Glomerular endothelial cell (primary cell): ENCODE results near the gene NANP. TPM values are rescaled to one million over a fixed set of nuclear protein-coding genes. Genes with fewer than 3 reads are reported as not detected.

ENCODE experiments used
- DNase-seq: peaks from one replicate; pipeline ENCODE4 v3.0.0-alpha.2; 2011; ENCODE audit warnings: low read depth, low spot score; ENCODE audit errors: extremely low read depth
- total RNA-seq: library from RNA; depleted of rRNA; stranded (reverse); fragments of >200 nt; gene quantifications from 2 replicates; pipeline ENCODE4 v1.2.3, GENCODE V29; 2015

NANP gene
- total RNA-seq, 1 donor from 2014 or later, result 7.6 TPM

- DNase-seq, result no peak
Measured at GRCh38 chr20:25573288-25574251, 50.2 kb downstream of the NANP start.

GRCh38 chr20:25571817-25572216, 52.0 kb downstream of the NANP start:
- DNase-seq, result no peak

DNA sequence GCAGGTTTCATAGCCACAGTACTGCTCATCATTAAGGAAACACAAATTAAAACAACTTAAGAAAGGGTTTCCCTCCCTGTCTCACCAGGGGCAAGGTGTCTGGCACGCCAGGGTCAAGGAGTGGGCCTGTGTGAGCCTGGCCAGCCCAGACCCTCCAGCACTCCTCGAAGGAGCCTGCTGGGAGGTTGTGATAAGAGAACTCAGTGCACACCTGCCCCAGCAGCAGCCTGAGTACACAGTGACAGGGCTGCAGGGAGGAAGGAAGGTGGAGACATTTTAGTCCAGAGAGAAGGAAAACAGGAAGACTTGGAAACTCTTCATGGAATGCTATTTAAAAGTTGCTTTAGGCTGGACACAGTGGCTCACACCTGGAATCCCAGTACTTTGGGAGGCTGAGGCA, 52.6 kb downstream of the NANP start:
- DNase-seq, result no peak

GRCh38 chr20:25570148-25570530, 53.7 kb downstream of the NANP start:
- DNase-seq, result no peak

DNA sequence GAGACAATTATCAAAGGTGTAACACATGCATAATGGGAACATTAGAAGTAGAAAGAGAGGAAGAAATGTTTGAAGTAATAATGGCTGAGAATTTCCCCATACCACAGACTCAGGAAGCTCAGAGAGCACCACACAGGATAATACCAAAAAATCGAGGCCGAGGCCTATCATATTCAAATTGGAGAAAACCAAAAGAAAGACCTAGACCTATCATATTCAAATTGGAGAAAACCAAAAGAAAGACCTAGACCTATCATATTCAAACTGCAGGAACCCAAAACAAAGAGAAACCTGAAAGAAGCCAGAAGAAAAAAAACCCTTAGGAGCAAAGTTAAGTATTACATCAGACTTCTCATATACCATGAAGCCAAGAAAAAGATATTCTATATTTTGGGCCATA, 56.5 kb downstream of the NANP start:
- DNase-seq, result no peak

DNA sequence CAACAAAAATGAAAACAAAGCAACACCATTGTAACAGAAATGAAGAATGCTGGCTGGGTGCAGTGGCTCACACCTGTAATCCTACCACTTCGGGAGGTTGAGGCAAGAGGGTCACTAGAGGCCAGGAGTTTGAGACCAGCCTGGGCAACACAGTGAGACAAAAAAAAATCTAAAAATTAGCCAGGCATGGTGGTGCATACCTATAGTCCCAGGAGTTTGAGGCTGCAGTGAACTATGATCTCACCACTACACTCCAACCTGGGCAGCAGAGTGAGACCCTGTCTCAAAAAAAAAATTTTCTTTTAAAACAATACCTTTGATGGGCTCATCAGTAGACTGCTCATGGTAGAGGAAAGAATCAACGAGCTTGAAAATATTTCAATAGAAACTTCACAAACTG, 57.0 kb downstream of the NANP start:
- DNase-seq, result no peak

DNA sequence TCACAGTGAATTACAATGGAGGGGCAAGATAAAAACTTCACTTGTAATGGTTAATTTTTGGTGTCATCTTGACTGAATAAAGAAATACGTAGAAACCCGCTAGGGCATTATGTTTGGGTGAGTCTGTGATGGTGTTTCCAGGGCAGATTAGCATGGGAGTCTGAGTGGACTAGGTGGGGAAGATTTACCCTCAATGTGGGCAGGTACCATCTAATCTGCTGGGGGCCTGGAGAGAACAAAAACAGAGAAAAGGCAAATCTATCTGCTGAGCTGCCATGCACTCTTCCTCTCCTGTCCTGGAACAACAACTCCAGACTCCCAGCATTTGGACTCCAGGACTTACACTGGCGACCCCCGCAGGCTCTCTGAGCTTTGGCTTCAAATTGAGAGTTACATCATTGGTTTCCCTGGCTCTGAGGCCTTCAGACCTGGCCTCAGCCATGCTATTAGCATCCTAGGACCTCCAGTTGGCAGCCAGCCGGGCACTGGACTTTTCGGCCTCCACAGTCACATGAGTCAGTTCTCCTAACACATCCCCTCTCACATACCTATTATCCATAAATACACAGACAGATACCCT, 58.1 kb downstream of the NANP start:
- DNase-seq, result no peak

DNA sequence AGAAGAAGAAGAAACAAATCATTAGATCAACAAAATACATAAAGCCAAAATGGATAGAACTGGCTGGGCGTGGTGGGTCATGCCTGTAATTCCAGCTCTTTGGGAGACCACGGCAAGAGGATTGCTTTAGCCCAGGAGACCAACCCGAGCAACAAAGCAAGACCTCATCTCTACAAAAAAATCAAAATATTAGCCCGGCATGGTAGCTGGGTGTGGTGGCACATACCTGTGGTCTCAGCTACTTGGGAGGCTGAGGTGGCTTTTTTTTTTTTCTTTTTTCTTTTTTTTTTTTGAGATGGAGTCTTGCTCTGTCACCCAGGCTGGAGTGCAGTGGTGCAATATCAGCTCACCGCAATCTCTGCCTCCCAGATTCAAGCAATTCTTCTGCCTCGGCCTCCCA, 59.9 kb downstream of the NANP start:
- DNase-seq, result no peak

DNA sequence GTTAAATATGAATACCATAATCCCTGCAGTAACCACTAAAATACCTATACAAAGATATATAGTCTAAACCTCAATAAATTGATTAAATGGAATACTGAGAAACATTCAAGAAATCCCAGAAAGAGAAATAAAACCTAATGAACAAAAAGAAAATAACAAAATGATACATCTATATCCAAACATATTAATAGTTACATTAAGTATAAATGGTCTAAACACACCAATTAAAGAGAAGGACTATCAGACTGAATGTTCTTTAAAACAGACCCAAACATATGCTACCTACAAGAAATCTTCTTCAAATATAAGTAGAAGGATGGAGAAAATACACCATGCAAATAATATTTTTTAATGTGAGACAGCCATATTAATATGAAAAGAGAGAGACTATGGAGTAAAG, 60.5 kb downstream of the NANP start:
- DNase-seq, result no peak

Other genes starting within 250 kb of the NANP start
- gene ABHD12, start 233.2 kb downstream of the NANP start, total RNA-seq, result 31.3 and 49.4 TPM in 2 replicates
- 3.1 and 4.4 TPM in 2 replicates for gene GINS1, start 216.3 kb downstream of the NANP start, total RNA-seq
- 9.7 and 16.8 TPM in 2 replicates for gene NINL, start 38.5 kb downstream of the NANP start, total RNA-seq
- gene ZNF337, start 72.8 kb upstream of the NANP start, total RNA-seq, result 10.6 and 16.5 TPM in 2 replicates